ENCODE results near the gene MSH5.

The MSH5 gene

DNA sequence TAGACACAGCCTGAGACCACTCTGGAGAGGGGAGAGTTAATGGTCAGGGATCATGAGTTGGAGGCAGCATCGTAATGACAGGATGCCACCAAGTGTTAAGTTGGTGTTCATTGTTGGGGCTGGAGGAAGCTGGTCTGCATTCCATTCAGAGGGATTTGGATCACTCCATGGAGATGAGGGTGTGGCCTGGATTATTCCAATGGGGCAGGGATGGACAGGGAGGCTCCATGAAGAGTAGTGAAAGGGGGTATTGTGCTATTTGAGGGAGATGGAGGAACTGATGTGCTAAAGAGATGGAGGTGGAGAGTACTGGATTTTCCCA is 23.8 kb downstream of the MSH5 start:
- Histone ChIP-seq H3K36me3 (ENCODE audit: insufficient read depth, low read length) (no peaks in the 10 kb centered on the region), H3K9ac (ENCODE audit: low read depth, low read length, poor library complexity, severe bottlenecking) (no peak overlapping the region)

DNA sequence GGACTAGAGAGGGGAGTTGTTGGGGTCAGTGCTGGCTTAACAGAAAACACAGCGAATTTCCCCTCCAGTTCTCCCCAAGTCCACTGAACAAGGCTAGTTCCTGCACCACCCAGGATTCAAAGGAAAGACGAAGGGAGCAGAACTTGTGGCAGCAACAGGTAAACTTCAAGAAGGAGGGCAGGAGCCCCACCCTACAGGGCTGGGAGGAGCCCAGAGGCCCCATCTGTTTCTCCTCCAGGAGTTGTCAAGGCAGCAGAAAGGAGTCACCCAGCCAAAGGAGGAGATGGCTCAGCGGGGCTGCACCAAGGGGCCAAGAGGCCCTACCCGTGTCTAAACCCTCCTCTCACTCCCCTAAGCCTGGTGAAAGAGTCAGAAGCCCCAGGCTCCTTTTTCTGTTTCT is 24.4 kb downstream of the MSH5 start:
- Histone ChIP-seq H3K4me1 (ENCODE audit: insufficient read depth, low read length, poor library complexity, severe bottlenecking) (peaks cover 6% of the 10 kb centered on the region), H3K9me2 (replicated peaks; ENCODE audit: low read depth, low read length) (no peaks in the 10 kb centered on the region), H3F3A (ENCODE audit: low read depth) (no peaks in the 10 kb centered on the region), H3K79me2 (ENCODE audit: insufficient read depth, low read length) (no peaks in the 10 kb centered on the region), H3K36me3 (ENCODE audit: insufficient read depth, low read length) (no peaks in the 10 kb centered on the region), H3K9ac (ENCODE audit: low read depth, low read length, poor library complexity, severe bottlenecking) (no peak overlapping the region), H2AFZ (ENCODE audit: low read length) (no peak overlapping the region), H3K4me2 (ENCODE audit: low read depth, low read length, poor library complexity, severe bottlenecking) (no peak overlapping the region), H3K4me3 (ENCODE audit: low read length, poor library complexity, severe bottlenecking) (no peak overlapping the region), H3K27me3 (ENCODE audit: insufficient read depth, low read length, poor library complexity, severe bottlenecking) (no peaks in the 10 kb centered on the region), H4K20me1 (ENCODE audit: insufficient read depth, low read length, poor library complexity, severe bottlenecking) (no peaks in the 10 kb centered on the region), H3K9me3 (ENCODE audit: insufficient read depth, low read depth, low read length) (no peaks in the 10 kb centered on the region)
- TF ChIP-seq, protein P1, sequence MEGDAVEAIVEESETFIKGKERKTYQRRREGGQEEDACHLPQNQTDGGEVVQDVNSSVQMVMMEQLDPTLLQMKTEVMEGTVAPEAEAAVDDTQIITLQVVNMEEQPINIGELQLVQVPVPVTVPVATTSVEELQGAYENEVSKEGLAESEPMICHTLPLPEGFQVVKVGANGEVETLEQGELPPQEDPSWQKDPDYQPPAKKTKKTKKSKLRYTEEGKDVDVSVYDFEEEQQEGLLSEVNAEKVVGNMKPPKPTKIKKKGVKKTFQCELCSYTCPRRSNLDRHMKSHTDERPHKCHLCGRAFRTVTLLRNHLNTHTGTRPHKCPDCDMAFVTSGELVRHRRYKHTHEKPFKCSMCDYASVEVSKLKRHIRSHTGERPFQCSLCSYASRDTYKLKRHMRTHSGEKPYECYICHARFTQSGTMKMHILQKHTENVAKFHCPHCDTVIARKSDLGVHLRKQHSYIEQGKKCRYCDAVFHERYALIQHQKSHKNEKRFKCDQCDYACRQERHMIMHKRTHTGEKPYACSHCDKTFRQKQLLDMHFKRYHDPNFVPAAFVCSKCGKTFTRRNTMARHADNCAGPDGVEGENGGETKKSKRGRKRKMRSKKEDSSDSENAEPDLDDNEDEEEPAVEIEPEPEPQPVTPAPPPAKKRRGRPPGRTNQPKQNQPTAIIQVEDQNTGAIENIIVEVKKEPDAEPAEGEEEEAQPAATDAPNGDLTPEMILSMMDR (conservative IDR thresholded peaks at IDR 0.05; ENCODE audit: low read length) = no peak
- TF ChIP-seq EZH2phosphoT487 (IDR thresholded peaks at IDR 0.05; ENCODE audit: borderline replicate concordance) = no peak

More for the DNA sequence above, 23.8 kb downstream of the MSH5 start:
- Histone ChIP-seq H4K20me1 (ENCODE audit: insufficient read depth, low read length, poor library complexity, severe bottlenecking) (no peaks in the 10 kb centered on the region), H3K79me2 (ENCODE audit: insufficient read depth, low read length) (no peaks in the 10 kb centered on the region), H3K27me3 (ENCODE audit: insufficient read depth, low read length, poor library complexity, severe bottlenecking) (no peaks in the 10 kb centered on the region), H3K4me1 (ENCODE audit: insufficient read depth, low read length, poor library complexity, severe bottlenecking) (peaks cover 12% of the 10 kb centered on the region), H3K9me2 (replicated peaks; ENCODE audit: low read depth, low read length) (no peaks in the 10 kb centered on the region), H3K9me3 (ENCODE audit: insufficient read depth, low read depth, low read length) (no peaks in the 10 kb centered on the region), H2AFZ (ENCODE audit: low read length) (no peak overlapping the region), H3K4me2 (ENCODE audit: low read depth, low read length, poor library complexity, severe bottlenecking) (no peak overlapping the region), H3K4me3 (ENCODE audit: low read length, poor library complexity, severe bottlenecking) (no peak overlapping the region), H3F3A (ENCODE audit: low read depth) (no peaks in the 10 kb centered on the region)
- no peak for TF ChIP-seq EZH2phosphoT487 (IDR thresholded peaks at IDR 0.05; ENCODE audit: borderline replicate concordance)
- TF ChIP-seq, protein P1 (conservative IDR thresholded peaks at IDR 0.05; ENCODE audit: low read length) = no peak

DNA sequence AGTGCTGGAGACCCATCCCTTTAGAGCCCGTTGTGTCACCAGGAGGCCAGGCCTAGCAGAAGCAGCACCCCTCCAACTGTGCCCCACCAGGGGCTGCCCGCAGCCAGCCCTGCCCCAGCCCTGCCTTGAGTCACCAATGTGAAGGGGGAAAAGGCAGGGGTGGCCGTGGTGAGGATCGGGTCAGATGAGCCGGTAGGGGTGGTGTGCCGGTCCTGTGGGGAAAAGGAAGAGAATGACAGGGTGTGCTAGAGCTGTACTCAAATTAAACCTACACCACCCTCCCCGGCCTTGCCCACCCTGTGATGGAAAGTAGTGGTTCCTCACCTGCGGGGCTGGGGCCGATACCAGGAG is 25.7 kb downstream of the MSH5 start:
- H3K9ac ChIP-seq (ENCODE audit: low read depth, low read length, poor library complexity, severe bottlenecking) = no peak overlapping the region

More for the DNA sequence above, 25.7 kb downstream of the MSH5 start:
- TF ChIP-seq, protein P1 (conservative IDR thresholded peaks at IDR 0.05; ENCODE audit: low read length) = no peak
- TF ChIP-seq EZH2phosphoT487 (IDR thresholded peaks at IDR 0.05; ENCODE audit: borderline replicate concordance) = no peak
- no peaks in the 10 kb centered on the region for H3K9me3 ChIP-seq (ENCODE audit: insufficient read depth, low read depth, low read length)
- no peaks in the 10 kb centered on the region for H3F3A ChIP-seq (ENCODE audit: low read depth)
- no peaks in the 10 kb centered on the region for H3K27me3 ChIP-seq (ENCODE audit: insufficient read depth, low read length, poor library complexity, severe bottlenecking)
- no peak overlapping the region for H3K4me3 ChIP-seq (ENCODE audit: low read length, poor library complexity, severe bottlenecking)
- no peaks in the 10 kb centered on the region for H3K36me3 ChIP-seq (ENCODE audit: insufficient read depth, low read length)
- H3K9me2 ChIP-seq (replicated peaks; ENCODE audit: low read depth, low read length) = no peaks in the 10 kb centered on the region
- no peaks in the 10 kb centered on the region for H3K79me2 ChIP-seq (ENCODE audit: insufficient read depth, low read length)
- no peak overlapping the region for H2AFZ ChIP-seq (ENCODE audit: low read length)
- H3K4me2 ChIP-seq (ENCODE audit: low read depth, low read length, poor library complexity, severe bottlenecking) = no peak overlapping the region
- H3K4me1 ChIP-seq (ENCODE audit: insufficient read depth, low read length, poor library complexity, severe bottlenecking) = peaks cover 3% of the 10 kb centered on the region
- no peaks in the 10 kb centered on the region for H4K20me1 ChIP-seq (ENCODE audit: insufficient read depth, low read length, poor library complexity, severe bottlenecking)

Measured in Loucy (cell line).